ENCODE measurements around the gene APMAP. TPM values are rescaled to one million over a fixed set of nuclear protein-coding genes. Genes with fewer than 3 reads are reported as not detected.
A peak's percentile ranks its signal among the peaks of the same experiment; 100 is the strongest.

APMAP gene
- total and polyA plus RNA-seq, 7 donors: 9.6 to 55.8 (median 25.7) TPM

DNA sequence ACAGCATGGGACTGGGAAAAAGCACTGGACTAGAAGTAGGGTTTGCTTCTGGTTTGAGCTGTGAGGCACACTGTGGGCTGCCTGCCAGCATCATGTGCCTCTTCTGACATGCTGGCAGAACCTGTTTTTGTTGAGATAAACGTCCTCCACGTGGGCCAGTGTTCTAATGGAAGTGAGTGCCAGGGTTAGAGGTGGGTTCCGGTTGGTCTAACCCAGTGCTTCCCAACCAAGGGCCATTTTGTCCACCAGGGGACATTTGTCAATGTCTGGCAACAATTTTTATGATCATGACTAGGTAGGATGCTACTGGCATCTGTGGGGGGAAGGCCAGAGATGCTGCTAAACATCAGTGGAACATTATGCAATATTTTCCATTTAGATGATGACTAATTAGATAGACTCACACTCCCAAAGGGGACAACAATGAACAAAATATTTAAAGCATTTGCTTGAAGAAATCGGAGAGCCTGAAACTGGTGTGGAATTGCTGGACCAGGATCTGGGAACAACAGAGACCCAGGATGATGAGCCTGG, 7.8 kb upstream of the APMAP start:
- H3K27ac ChIP-seq: peak overlapping the region; percentile 60 to 74 (median 68)
- intact Hi-C loops (cut with DNase I): no loop called here
- DNase-seq: peak; percentile 91
- no peaks in the 10 kb centered on the region for H3K36me3 ChIP-seq
- no peak overlapping the region for H3K4me3 ChIP-seq
- no peaks in the 10 kb centered on the region for H3K9me3 ChIP-seq
- peaks cover 0 to 48% (median 36%) of the 10 kb centered on the region in 4 donors for H3K4me1 ChIP-seq
- 32 to 46% methylated on average over 4 of the region's 4 CpGs for WGBS, 2 donors
- H3K27me3 ChIP-seq: no peaks in the 10 kb centered on the region
- TF ChIP-seq EP300 (IDR thresholded peaks at IDR 0.05): peak in 2 of 4 donors; percentile 57 to 77
- no peak for TF ChIP-seq POLR2A (IDR thresholded peaks at IDR 0.05)
- TF ChIP-seq POLR2AphosphoS5 (IDR thresholded peaks at IDR 0.05): peak; percentile 55 to 83 (median 68)

DNA sequence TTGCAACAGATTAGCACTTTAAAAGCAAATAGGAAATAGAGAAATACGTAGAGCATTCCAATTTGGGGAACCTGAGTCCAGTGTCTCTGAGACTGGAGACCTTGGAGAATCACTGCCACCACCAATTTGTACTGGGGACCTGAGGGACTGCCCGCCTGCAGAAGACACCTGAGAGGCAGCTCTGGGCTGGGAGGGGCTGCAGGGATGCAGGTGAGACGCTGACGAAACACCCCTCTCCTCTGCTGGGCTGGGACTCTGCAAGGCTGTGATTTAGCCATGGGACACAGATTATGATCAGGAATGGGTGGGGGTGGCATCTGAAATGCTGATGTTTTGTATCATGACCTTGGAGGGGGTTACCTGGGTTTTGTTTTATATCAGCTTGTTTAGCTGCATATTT, 7.0 kb upstream of the APMAP start:
- intact Hi-C loops (cut with DNase I): loop anchor here (5.0 kb wide), 1 partner anchor 38 kb away; no protein-coding TSS in a partner anchor
- H3K36me3 ChIP-seq: no peaks in the 10 kb centered on the region
- peak; percentile 28 for DNase-seq
- H3K4me1 ChIP-seq: peaks cover 0 to 47% (median 36%) of the 10 kb centered on the region in 4 donors
- no peaks in the 10 kb centered on the region for H3K9me3 ChIP-seq
- 86 to 90% methylated on average over 4 of the region's 4 CpGs for WGBS, 2 donors
- TF ChIP-seq POLR2AphosphoS5 (IDR thresholded peaks at IDR 0.05) (no peak), EP300 (IDR thresholded peaks at IDR 0.05) (no peak), POLR2A (IDR thresholded peaks at IDR 0.05) (no peak)
- TF ChIP-seq, protein P1, sequence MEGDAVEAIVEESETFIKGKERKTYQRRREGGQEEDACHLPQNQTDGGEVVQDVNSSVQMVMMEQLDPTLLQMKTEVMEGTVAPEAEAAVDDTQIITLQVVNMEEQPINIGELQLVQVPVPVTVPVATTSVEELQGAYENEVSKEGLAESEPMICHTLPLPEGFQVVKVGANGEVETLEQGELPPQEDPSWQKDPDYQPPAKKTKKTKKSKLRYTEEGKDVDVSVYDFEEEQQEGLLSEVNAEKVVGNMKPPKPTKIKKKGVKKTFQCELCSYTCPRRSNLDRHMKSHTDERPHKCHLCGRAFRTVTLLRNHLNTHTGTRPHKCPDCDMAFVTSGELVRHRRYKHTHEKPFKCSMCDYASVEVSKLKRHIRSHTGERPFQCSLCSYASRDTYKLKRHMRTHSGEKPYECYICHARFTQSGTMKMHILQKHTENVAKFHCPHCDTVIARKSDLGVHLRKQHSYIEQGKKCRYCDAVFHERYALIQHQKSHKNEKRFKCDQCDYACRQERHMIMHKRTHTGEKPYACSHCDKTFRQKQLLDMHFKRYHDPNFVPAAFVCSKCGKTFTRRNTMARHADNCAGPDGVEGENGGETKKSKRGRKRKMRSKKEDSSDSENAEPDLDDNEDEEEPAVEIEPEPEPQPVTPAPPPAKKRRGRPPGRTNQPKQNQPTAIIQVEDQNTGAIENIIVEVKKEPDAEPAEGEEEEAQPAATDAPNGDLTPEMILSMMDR (IDR thresholded peaks at IDR 0.05): no peak
- peak overlapping the region; percentile 37 to 69 (median 63) for H3K27ac ChIP-seq
- H3K4me3 ChIP-seq: no peak overlapping the region
- no peaks in the 10 kb centered on the region for H3K27me3 ChIP-seq

DNA sequence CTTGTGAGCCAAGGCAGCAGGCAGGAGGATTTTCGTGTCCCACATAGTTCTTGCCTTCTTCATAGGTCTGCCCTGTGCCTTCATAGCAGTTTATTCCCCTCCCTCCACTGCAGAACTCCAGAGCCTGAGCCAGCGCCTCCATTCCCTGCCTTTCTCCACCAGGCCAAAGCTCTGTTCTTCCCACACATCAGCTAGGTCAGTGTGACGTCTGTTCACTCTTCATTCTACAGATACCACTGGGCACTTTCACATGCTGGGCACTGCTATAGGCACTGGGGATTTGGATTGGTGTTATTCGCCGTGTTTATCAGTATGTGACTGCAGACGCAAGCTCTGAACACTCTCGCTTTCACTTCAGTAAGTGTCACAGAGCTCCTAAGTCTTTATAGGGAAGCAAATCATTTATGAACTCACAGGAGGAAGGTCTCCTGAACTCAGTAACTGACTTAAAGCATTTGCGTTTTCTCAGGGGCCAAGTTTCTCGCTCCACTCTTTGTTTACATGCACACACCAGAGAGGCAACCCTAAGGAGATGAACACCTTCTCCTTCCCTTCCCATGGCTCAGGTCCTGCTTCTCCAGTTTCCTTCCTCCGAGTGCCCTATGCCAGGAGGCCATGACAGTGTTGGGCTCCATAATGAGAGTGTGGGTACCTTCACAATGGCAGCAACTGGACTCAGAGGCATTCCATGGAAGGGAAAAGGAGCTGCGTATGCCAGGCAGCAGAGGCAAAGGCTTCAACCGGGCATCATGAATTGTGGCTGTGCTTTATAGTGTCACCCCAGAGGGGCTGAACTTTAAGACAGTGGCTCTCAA, 6.3 kb upstream of the APMAP start:
- Histone ChIP-seq H3K9me3 (no peaks in the 10 kb centered on the region), H3K27me3 (no peaks in the 10 kb centered on the region), H3K4me1 (peaks cover 0 to 50% (median 41%) of the 10 kb centered on the region in 4 donors), H3K27ac (peak overlapping the region; percentile 37 to 69 (median 63)), H3K36me3 (no peaks in the 10 kb centered on the region), H3K4me3 (no peak overlapping the region)
- TF ChIP-seq POLR2A (IDR thresholded peaks at IDR 0.05): no peak
- TF ChIP-seq EP300 (IDR thresholded peaks at IDR 0.05): no peak
- TF ChIP-seq, protein P1 (IDR thresholded peaks at IDR 0.05): no peak
- no peak for TF ChIP-seq POLR2AphosphoS5 (IDR thresholded peaks at IDR 0.05)
- intact Hi-C loops (cut with DNase I): loop anchor here (5.0 kb wide), 1 partner anchor 38 kb away; no protein-coding TSS in a partner anchor
- DNase-seq: peak; percentile 53
- WGBS, 2 donors: 77 to 85% methylated on average over 12 of the region's 12 CpGs

DNA sequence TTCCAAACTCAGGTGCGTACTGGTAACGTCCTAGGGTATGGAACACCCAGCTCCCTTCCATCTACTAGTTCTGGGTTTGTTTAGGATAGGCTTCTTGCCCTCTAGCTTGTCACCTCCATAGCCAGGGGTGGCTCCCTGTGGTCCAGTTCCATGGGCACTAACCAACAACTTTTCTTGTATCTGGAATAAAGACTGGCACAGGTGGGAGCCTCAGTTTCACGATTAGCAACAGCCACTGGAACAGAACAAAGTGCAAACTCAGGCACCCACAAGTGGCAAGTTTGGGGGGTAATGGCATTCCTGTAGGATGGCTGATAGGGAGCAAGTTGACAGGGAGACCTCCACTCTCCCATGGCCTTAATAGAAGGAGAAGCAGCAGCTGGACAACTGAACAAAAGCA, 5.6 kb upstream of the APMAP start:
- H3K36me3 ChIP-seq: no peaks in the 10 kb centered on the region
- H3K4me3 ChIP-seq: no peak overlapping the region
- no peaks in the 10 kb centered on the region for H3K9me3 ChIP-seq
- H3K27me3 ChIP-seq: no peaks in the 10 kb centered on the region
- H3K4me1 ChIP-seq: peaks cover 0 to 57% (median 47%) of the 10 kb centered on the region in 4 donors
- TF ChIP-seq POLR2A (IDR thresholded peaks at IDR 0.05) (no peak), EP300 (IDR thresholded peaks at IDR 0.05) (no peak), POLR2AphosphoS5 (IDR thresholded peaks at IDR 0.05) (no peak)
- WGBS, 2 donors: 85 to 92% methylated on average over 3 of the region's 3 CpGs
- intact Hi-C loops (cut with DNase I): loop anchor here (5.0 kb wide), 1 partner anchor 39 kb away; no protein-coding TSS in a partner anchor
- peak; percentile 25 for DNase-seq
- H3K27ac ChIP-seq: peak overlapping the region; percentile 37 to 69 (median 63)

DNA sequence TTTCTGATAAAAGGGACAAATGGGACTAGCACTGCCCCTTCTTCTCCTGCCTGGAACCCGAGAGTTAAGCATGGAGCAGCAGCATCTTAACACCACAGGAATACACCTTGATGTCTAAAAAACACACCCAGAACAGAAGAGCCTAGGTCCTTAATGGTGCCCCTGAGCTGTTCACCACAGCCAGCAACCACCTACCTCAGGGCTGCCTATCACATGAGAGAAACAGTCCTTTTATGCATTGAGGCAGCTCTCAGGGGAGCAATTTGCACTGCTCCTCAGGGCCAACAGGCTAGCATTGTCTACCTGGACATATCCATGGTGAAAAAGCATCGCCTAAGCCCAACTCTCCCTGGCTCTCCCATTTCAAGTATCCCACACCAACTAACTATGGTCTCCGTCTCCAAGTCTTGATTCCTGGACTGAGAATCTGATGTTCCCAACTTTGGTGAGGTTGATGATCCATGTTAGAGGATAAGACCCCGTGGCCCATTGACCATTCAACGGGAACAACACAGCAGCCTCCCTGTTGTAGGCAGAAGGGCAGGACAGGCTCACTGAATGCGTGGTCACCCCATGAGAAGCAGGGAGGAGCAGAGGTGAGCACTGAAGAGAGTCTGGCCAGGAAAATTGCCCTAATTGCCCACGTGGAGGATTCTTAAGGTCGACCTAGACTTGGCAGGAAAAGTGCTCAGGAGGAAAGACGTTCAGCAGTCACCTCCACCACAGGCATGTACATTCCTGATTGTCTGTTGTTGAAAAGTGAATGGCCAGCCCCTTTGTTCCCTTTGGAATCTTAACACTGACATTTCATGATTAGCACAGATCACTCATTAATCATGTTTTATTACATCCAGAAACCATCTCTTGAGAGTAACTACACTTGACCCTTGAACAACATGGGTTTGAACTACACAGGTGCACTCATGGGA, 4.2 kb upstream of the APMAP start:
- H3K36me3 ChIP-seq: no peaks in the 10 kb centered on the region
- intact Hi-C loops (cut with DNase I): loop anchor here (5.0 kb wide), 1 partner anchor 41 kb away; no protein-coding TSS in a partner anchor
- H3K4me3 ChIP-seq: no peak overlapping the region
- H3K27me3 ChIP-seq: no peaks in the 10 kb centered on the region
- WGBS, 2 donors: 66 to 71% methylated on average over 9 of the region's 9 CpGs
- TF ChIP-seq EP300 (IDR thresholded peaks at IDR 0.05): no peak
- no peak for TF ChIP-seq POLR2AphosphoS5 (IDR thresholded peaks at IDR 0.05)
- no peak for TF ChIP-seq POLR2A (IDR thresholded peaks at IDR 0.05)
- TF ChIP-seq, protein P1 (IDR thresholded peaks at IDR 0.05): no peak
- no peaks in the 10 kb centered on the region for H3K9me3 ChIP-seq
- peak overlapping the region in 3 of 4 donors; percentile 65 to 90 (median 86) for H3K27ac ChIP-seq
- DNase-seq: peak; percentile 44
- H3K4me1 ChIP-seq: peaks cover 0 to 62% (median 52%) of the 10 kb centered on the region in 4 donors
